ENCODE measurements around the gene PCOLCE2.

DNA sequence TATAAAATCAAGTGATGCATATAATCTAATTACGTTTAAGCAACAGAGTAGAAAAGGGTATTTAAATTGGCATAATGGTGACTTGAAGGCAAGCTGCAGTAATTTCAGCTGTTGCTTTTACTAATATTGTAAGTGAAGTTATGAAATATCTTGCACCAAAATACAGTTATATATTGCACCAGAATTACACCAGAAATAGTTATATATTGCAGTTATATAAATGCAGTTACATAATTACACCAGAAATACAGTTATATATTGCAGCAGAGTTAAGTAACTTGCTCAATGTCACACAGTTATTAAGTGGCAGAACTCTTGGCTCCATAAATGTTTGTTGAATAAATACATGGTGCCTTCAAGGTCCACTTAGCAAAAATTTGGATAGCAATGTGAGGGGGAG, 51.4 kb downstream of the PCOLCE2 start:
- TF ChIP-seq CTCF (conservative IDR thresholded peaks at IDR 0.05 in 1 of 2, IDR thresholded peaks at IDR 0.05 in 1 of 2; ENCODE audit: extremely low read depth in 1 of 2, insufficient read depth in 1 of 2, low read depth in 1 of 2, low read length in 2 of 2), result no peak
- TF ChIP-seq EZH2 (IDR thresholded peaks at IDR 0.05; ENCODE audit: borderline replicate concordance, low read length), result no peak

All from mammary epithelial cell (primary cell).